GM12801 (cell line): ENCODE measurements around the gene PLCH1.

Source experiments
- CTCF ChIP-seq: IDR thresholded peaks from one replicate; pipeline ENCODE4 v1.5.1; 2011; ENCODE audit warnings: control low read depth; ENCODE audit not compliant: insufficient read length; ENCODE audit errors: extremely low read depth

Gene PLCH1

GRCh38 chr3:155743606-155744005, 1.3 kb downstream of the PLCH1 start:
- no peak for TF ChIP-seq CTCF

GRCh38 chr3:155742349-155742965, 2.4 kb downstream of the PLCH1 start:
- no peak for TF ChIP-seq CTCF

DNA sequence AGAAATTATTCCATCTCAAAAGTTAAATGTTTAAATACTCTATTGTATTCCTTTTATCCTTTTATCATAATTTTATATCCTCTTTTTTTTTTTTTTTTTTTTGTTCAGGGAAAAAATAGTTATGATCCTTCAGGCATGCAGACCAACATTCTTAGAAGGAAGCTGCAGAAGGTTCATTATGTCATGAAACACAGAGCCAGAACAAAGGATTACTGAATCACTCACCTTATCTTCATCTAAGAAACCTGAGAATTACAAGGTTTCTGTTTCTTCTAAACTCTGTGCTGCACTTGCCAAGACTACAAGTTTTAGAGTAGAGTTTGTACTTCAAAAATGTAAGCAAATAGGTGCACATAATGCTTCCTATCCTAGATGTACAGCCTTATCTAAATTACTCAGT, 3.3 kb downstream of the PLCH1 start:
- TF ChIP-seq CTCF = no peak

DNA sequence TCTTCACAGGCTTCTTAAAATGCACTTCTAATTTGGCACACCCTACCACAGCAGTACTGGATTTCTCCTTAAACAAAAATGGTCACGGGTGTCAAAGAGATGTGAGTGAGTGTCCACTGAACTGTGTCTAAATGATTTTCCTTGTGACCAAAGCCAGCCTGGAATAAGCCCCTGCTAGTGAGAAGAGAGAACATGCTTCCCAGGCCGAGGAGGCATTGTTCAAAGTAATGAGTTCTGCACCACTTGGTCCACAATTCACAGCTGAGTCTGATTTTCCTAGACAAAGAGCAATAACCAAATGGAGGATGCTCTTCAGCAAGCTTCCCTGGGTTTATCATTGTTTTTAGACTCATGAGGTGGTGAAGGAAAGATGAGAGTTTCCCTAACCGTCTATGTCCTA, 3.8 kb downstream of the PLCH1 start:
- TF ChIP-seq CTCF = no peak

- no peak for TF ChIP-seq CTCF
Observed at GRCh38 chr3:155739154-155739553, 5.7 kb downstream of the PLCH1 start.

GRCh38 chr3:155738580-155739076, 6.2 kb downstream of the PLCH1 start:
- no peak for TF ChIP-seq CTCF

DNA sequence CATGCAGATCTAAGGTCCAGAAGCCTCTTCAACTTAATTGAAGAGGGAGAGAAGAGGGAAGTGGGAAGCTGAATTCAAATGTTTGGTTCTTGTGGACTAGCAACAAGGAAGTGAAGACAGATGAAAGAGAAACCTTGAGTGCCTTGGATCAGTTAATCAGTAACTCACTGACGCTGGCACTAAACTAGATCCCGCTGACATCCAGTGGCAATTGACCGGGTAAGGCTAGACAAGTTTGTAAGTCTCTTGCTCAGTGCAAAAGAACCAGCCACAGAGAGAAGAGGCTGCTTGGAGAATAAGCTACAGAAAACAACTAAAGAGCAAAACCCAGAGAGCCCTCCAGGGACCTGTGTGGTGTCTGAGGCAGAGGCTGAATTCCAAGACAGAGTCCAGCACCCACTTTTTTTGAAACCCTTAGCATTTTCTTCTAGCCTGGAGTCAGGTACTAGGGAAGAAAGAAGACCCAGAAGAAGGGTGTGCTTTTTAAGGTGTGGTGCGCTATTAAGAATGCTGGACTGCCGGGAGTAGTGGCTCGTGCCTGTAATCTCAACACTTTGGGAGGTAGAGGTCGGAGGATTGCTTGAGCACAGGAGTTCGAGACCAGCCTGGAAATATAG, 6.9 kb downstream of the PLCH1 start:
- TF ChIP-seq CTCF = no peak
